ENCODE measurements around the gene RAB1B.

DNA sequence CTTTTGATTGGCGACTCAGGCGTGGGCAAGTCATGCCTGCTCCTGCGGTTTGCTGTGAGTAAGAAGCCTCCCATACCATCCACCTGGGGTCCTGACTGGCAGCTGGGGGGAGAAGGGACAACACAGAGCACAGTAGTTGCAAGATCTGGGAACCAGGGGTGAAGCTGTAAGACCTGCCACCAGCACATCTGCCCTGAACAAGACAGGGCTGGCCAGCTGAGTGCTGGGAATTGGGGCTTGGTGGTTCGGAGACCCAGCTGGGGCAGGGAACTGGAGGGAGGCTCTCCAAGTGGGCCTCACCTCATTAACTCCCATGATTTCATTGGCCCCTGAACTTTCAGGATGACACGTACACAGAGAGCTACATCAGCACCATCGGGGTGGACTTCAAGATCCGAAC is 3.4 kb downstream of the RAB1B start:
- TF ChIP-seq, protein P1, sequence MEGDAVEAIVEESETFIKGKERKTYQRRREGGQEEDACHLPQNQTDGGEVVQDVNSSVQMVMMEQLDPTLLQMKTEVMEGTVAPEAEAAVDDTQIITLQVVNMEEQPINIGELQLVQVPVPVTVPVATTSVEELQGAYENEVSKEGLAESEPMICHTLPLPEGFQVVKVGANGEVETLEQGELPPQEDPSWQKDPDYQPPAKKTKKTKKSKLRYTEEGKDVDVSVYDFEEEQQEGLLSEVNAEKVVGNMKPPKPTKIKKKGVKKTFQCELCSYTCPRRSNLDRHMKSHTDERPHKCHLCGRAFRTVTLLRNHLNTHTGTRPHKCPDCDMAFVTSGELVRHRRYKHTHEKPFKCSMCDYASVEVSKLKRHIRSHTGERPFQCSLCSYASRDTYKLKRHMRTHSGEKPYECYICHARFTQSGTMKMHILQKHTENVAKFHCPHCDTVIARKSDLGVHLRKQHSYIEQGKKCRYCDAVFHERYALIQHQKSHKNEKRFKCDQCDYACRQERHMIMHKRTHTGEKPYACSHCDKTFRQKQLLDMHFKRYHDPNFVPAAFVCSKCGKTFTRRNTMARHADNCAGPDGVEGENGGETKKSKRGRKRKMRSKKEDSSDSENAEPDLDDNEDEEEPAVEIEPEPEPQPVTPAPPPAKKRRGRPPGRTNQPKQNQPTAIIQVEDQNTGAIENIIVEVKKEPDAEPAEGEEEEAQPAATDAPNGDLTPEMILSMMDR (IDR thresholded peaks at IDR 0.05; ENCODE audit: borderline replicate concordance, extremely low read depth, low read length, poor library complexity, severe bottlenecking): no peak
- no peak for TF ChIP-seq EZH2 (IDR thresholded peaks at IDR 0.05; ENCODE audit: borderline replicate concordance, low read depth, low read length, severe bottlenecking)

Data from DND-41 (cell line).